Measurements from ENCODE around the gene AKR1B15.

GRCh38 chr7:134505856-134506255, 43.1 kb upstream of the AKR1B15 start:
- TF ChIP-seq POLR2A (IDR thresholded peaks at IDR 0.05) (no peak), CTCF (IDR thresholded peaks at IDR 0.05) (no peak)
